ENCODE data around the gene PPFIA2.

- TF ChIP-seq EZH2 (IDR thresholded peaks at IDR 0.05), result no peak
- TF ChIP-seq POLR2AphosphoS5 (IDR thresholded peaks at IDR 0.05; ENCODE audit: borderline replicate concordance, low read depth, low read length), result no peak
- TF ChIP-seq FOXP2 (optimal IDR thresholded peaks at IDR 0.05; ENCODE audit: control extremely low read depth, extremely low read length, insufficient read depth), result no peak
Observed at GRCh38 chr12:81284137-81284536, 475.0 kb downstream of the PPFIA2 start.
